OCI-LY7 (cell line): Measurements from ENCODE around the gene LSS.

ENCODE experiments used
- EZH2phosphoT487 ChIP-seq: fragments of 200-600 bp; sonication (generic); IDR thresholded peaks from 2 replicates; pipeline ENCODE4 v1.6.1; 2018; ENCODE audit warnings: low read depth, borderline replicate concordance, mild to moderate bottlenecking, mixed run types, antibody characterized with exemption, low read length, moderate library complexity, mixed read lengths
- TF ChIP-seq, protein P1 (sequence below): fragments of 200-600 bp; sonication (generic); conservative IDR thresholded peaks from 2 replicates; pipeline ENCODE4 v1.5.1; 2014; ENCODE audit warnings: mild to moderate bottlenecking, antibody characterized with exemption, low read length, moderate library complexity, mixed read lengths

DNA sequence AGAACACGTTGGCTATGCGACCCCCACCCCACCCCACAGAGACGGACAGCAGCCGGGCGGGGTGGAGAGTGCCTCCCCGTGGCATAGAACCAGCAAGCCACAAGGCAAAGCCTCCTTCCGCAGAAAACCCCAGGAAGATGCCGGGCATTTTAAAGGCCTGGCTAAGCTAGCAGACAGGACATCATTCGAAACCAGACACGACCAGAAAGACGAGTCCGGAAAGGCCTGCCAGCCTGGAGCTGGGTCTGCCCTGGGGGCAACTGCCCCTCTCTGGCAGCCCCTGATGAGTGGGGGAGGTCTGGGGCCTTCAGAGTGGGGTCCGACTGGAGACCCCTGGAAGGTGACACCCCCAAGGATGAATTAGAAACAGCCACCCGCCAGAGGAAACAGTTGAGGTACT is 81.7 kb downstream of the LSS start:
- TF ChIP-seq, protein P1, sequence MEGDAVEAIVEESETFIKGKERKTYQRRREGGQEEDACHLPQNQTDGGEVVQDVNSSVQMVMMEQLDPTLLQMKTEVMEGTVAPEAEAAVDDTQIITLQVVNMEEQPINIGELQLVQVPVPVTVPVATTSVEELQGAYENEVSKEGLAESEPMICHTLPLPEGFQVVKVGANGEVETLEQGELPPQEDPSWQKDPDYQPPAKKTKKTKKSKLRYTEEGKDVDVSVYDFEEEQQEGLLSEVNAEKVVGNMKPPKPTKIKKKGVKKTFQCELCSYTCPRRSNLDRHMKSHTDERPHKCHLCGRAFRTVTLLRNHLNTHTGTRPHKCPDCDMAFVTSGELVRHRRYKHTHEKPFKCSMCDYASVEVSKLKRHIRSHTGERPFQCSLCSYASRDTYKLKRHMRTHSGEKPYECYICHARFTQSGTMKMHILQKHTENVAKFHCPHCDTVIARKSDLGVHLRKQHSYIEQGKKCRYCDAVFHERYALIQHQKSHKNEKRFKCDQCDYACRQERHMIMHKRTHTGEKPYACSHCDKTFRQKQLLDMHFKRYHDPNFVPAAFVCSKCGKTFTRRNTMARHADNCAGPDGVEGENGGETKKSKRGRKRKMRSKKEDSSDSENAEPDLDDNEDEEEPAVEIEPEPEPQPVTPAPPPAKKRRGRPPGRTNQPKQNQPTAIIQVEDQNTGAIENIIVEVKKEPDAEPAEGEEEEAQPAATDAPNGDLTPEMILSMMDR: no peak
- TF ChIP-seq EZH2phosphoT487: no peak
